ENCODE results near the gene ACADVL.

ACADVL gene

GRCh38 chr17:7249830-7250229 is 30.1 kb downstream of the ACADVL start:
- in situ Hi-C loops (cut with HindIII; ENCODE audit: low sequenced_read_pairs), result no loop called here

GRCh38 chr17:7250695-7251627 is 31.2 kb downstream of the ACADVL start:
- in situ Hi-C loops (cut with HindIII; ENCODE audit: low sequenced_read_pairs), result no loop called here

- in situ Hi-C loops (cut with HindIII; ENCODE audit: low sequenced_read_pairs), result no loop called here
Observed at GRCh38 chr17:7251661-7252175, 32.0 kb downstream of the ACADVL start, which contains the start of gene CTDNEP1. TSS of gene CTDNEP1 (minus strand) at chr17:7251734. CDS start at chr17:7251296, 438 bp downstream.

- in situ Hi-C loops (cut with HindIII; ENCODE audit: low sequenced_read_pairs), result no loop called here
Observed at GRCh38 chr17:7252176-7253043, 32.7 kb downstream of the ACADVL start, which contains the start of gene ELP5. TSS of gene ELP5 (plus strand) at chr17:7252215. CDS start at chr17:7252551, 336 bp downstream.

GRCh38 chr17:7253082-7253481 is 33.3 kb downstream of the ACADVL start:
- in situ Hi-C loops (cut with HindIII; ENCODE audit: low sequenced_read_pairs), result no loop called here

GRCh38 chr17:7254511-7254910 is 34.8 kb downstream of the ACADVL start:
- in situ Hi-C loops (cut with HindIII; ENCODE audit: low sequenced_read_pairs), result no loop called here

- in situ Hi-C loops (cut with HindIII; ENCODE audit: low sequenced_read_pairs), result no loop called here
Observed at GRCh38 chr17:7256766-7257456, 37.2 kb downstream of the ACADVL start.

- in situ Hi-C loops (cut with HindIII; ENCODE audit: low sequenced_read_pairs), result no loop called here
Observed at GRCh38 chr17:7258731-7259554, 39.2 kb downstream of the ACADVL start.

- in situ Hi-C loops (cut with HindIII; ENCODE audit: low sequenced_read_pairs), result no loop called here
Observed at GRCh38 chr17:7259555-7259889, 39.8 kb downstream of the ACADVL start.

GRCh38 chr17:7260151-7260550 is 40.4 kb downstream of the ACADVL start:
- in situ Hi-C loops (cut with HindIII; ENCODE audit: low sequenced_read_pairs), result no loop called here

- in situ Hi-C loops (cut with HindIII; ENCODE audit: low sequenced_read_pairs), result no loop called here
Observed at GRCh38 chr17:7260651-7261378, 41.1 kb downstream of the ACADVL start.

GRCh38 chr17:7261379-7262191 is 41.8 kb downstream of the ACADVL start:
- in situ Hi-C loops (cut with HindIII; ENCODE audit: low sequenced_read_pairs), result no loop called here

- in situ Hi-C loops (cut with HindIII; ENCODE audit: low sequenced_read_pairs), result no loop called here
Observed at GRCh38 chr17:7262192-7262934, 42.6 kb downstream of the ACADVL start, which contains the start of gene CLDN7. TSS of gene CLDN7 (minus strand) at chr17:7262478. CDS start at chr17:7262043, 435 bp downstream.

GRCh38 chr17:7262935-7263800 is 43.4 kb downstream of the ACADVL start:
- in situ Hi-C loops (cut with HindIII; ENCODE audit: low sequenced_read_pairs), result no loop called here

GRCh38 chr17:7263801-7264078 is 44.0 kb downstream of the ACADVL start:
- in situ Hi-C loops (cut with HindIII; ENCODE audit: low sequenced_read_pairs), result no loop called here

- in situ Hi-C loops (cut with HindIII; ENCODE audit: low sequenced_read_pairs), result no loop called here
Observed at GRCh38 chr17:7266784-7267183, 47.0 kb downstream of the ACADVL start.
